SK-N-MC (cell line): ENCODE results near the gene MAEA.

Source experiments
- DNase-seq: peaks from one replicate; pipeline ENCODE4 v3.0.0-alpha.2; 2011; ENCODE audit warnings: low read depth, low spot score
- H3K27ac ChIP-seq: fragments of 200-600 bp; sonication (generic); 2 replicates; pipeline ENCODE4 v1.5.1; 2016; ENCODE audit warnings: mixed run types
- H3K36me3 ChIP-seq: fragments of 200-600 bp; sonication (generic); 2 replicates; pipeline ENCODE4 v1.6.1; 2017; ENCODE audit warnings: antibody characterized with exemption, low read length, mixed read lengths; ENCODE audit not compliant: insufficient read depth
- H3K4me3 ChIP-seq: fragments of 200-600 bp; sonication (generic); 2 replicates; pipeline ENCODE4 v1.5.1; 2016
- H3K9ac ChIP-seq: fragments of 200-600 bp; sonication (generic); 2 replicates; pipeline ENCODE4 v1.8.0; 2017; ENCODE audit warnings: mixed run types, mixed read lengths; ENCODE audit not compliant: insufficient read length
- H3K9me3 ChIP-seq: fragments of 200-600 bp; sonication (generic); 2 replicates; pipeline ENCODE4 v1.6.1; 2017; ENCODE audit warnings: low read depth, mild to moderate bottlenecking, antibody characterized with exemption, low read length, moderate library complexity, mixed read lengths
- EZH2 ChIP-seq: fragments of 200-600 bp; sonication (generic); IDR thresholded peaks from one replicate; pipeline ENCODE4 v1.6.1; 2017; ENCODE audit warnings: antibody characterized with exemption
- FOXP2 ChIP-seq: optimal IDR thresholded peaks from 2 replicates; pipeline ENCODE3; 2011; ENCODE audit warnings: mild to moderate bottlenecking, moderate library complexity; ENCODE audit not compliant: insufficient read depth; ENCODE audit errors: extremely low read length, control extremely low read depth
- POLR2AphosphoS5 ChIP-seq: IDR thresholded peaks from 2 replicates; pipeline ENCODE4 v1.6.1; 2012; ENCODE audit warnings: mild to moderate bottlenecking, low read depth, low read length, borderline replicate concordance

Gene MAEA

GRCh38 chr4:1249148-1249730 lies 40.5 kb upstream of the MAEA start:
- TF ChIP-seq EZH2 (no peak), POLR2AphosphoS5 (peak; percentile 34; the same call in 1 of the 2 replicates)
- DNase-seq, result no peak
- Histone ChIP-seq H3K9me3 (no peaks in the 10 kb centered on the region), H3K9ac (peak overlapping the region; percentile 90), H3K27ac (peak overlapping the region; percentile 93), H3K36me3 (peaks cover 15% of the 10 kb centered on the region; the same call in 1 of the 2 replicates), H3K4me3 (peak overlapping the region; percentile 87)

GRCh38 chr4:1249731-1250526 lies 39.8 kb upstream of the MAEA start:
- peak overlapping the region; percentile 87 for H3K4me3 ChIP-seq
- no peak for DNase-seq
- H3K9me3 ChIP-seq, result no peaks in the 10 kb centered on the region; the same call in 1 of the 2 replicates
- peaks cover 15% of the 10 kb centered on the region; the same call in 1 of the 2 replicates for H3K36me3 ChIP-seq
- TF ChIP-seq EZH2 (no peak), FOXP2 (no peak), POLR2AphosphoS5 (no peak)
- peak overlapping the region; percentile 90 for H3K9ac ChIP-seq
- peak overlapping the region; percentile 93 for H3K27ac ChIP-seq

GRCh38 chr4:1250527-1250812 lies 39.2 kb upstream of the MAEA start:
- Histone ChIP-seq H3K9ac (no peak overlapping the region), H3K27ac (no peak overlapping the region), H3K4me3 (no peak overlapping the region), H3K36me3 (peaks cover 15% of the 10 kb centered on the region; the same call in 1 of the 2 replicates), H3K9me3 (no peaks in the 10 kb centered on the region; the same call in 1 of the 2 replicates)
- TF ChIP-seq POLR2AphosphoS5 (no peak), EZH2 (no peak), FOXP2 (no peak)
- DNase-seq, result no peak

- peaks cover 15% of the 10 kb centered on the region; the same call in 1 of the 2 replicates for H3K36me3 ChIP-seq
- DNase-seq, result no peak
- TF ChIP-seq EZH2, result no peak
- no peak for TF ChIP-seq POLR2AphosphoS5
- TF ChIP-seq FOXP2, result no peak
- H3K9me3 ChIP-seq, result no peaks in the 10 kb centered on the region; the same call in 1 of the 2 replicates
- H3K9ac ChIP-seq, result no peak overlapping the region
- H3K27ac ChIP-seq, result no peak overlapping the region
- no peak overlapping the region for H3K4me3 ChIP-seq
These were observed 38.5 kb upstream of the MAEA start for GRCh38 chr4:1250921-1251772.

- DNase-seq, result no peak
- TF ChIP-seq POLR2AphosphoS5 (no peak), FOXP2 (no peak), EZH2 (no peak)
- no peaks in the 10 kb centered on the region; the same call in 1 of the 2 replicates for H3K9me3 ChIP-seq
- H3K9ac ChIP-seq, result no peak overlapping the region
- H3K27ac ChIP-seq, result no peak overlapping the region
- peaks cover 15% of the 10 kb centered on the region; the same call in 1 of the 2 replicates for H3K36me3 ChIP-seq
- no peak overlapping the region for H3K4me3 ChIP-seq
These were observed 38.0 kb upstream of the MAEA start for GRCh38 chr4:1251773-1252066.

- no peak overlapping the region for H3K4me3 ChIP-seq
- H3K36me3 ChIP-seq, result peaks cover 15% of the 10 kb centered on the region; the same call in 1 of the 2 replicates
- peaks cover 4% of the 10 kb centered on the region; the same call in 1 of the 2 replicates for H3K9me3 ChIP-seq
- TF ChIP-seq EZH2 (no peak), FOXP2 (no peak), POLR2AphosphoS5 (no peak)
- DNase-seq, result no peak
- no peak overlapping the region for H3K27ac ChIP-seq
- H3K9ac ChIP-seq, result no peak overlapping the region
These were observed 36.7 kb upstream of the MAEA start for GRCh38 chr4:1252928-1253492.

- Histone ChIP-seq H3K9me3 (peaks cover 4% of the 10 kb centered on the region; the same call in 1 of the 2 replicates), H3K9ac (no peak overlapping the region), H3K4me3 (no peak overlapping the region), H3K36me3 (peaks cover 15% of the 10 kb centered on the region; the same call in 1 of the 2 replicates), H3K27ac (no peak overlapping the region)
- DNase-seq, result no peak
- no peak for TF ChIP-seq EZH2
- TF ChIP-seq FOXP2, result no peak
- TF ChIP-seq POLR2AphosphoS5, result no peak
These were observed 35.9 kb upstream of the MAEA start for GRCh38 chr4:1253831-1254230.

GRCh38 chr4:1255151-1255550 lies 34.5 kb upstream of the MAEA start:
- no peak for DNase-seq
- no peak for TF ChIP-seq EZH2
- no peak for TF ChIP-seq POLR2AphosphoS5
- no peak for TF ChIP-seq FOXP2
- peaks cover 4% of the 10 kb centered on the region; the same call in 1 of the 2 replicates for H3K9me3 ChIP-seq

More at GRCh38 chr4:1255151-1255550, 34.5 kb upstream of the MAEA start:
- H3K36me3 ChIP-seq, result peaks cover 15% of the 10 kb centered on the region; the same call in 1 of the 2 replicates
- no peak overlapping the region for H3K9ac ChIP-seq
- H3K27ac ChIP-seq, result no peak overlapping the region
- H3K4me3 ChIP-seq, result no peak overlapping the region
